ENCODE data around the gene EHD1. TPM values are rescaled to one million over a fixed set of nuclear protein-coding genes. Genes with fewer than 3 reads are reported as not detected.

EHD1 gene
- total and polyA plus RNA-seq, 2 of the 4 experiments (the other 2 are of a cell fraction) = 107 to 209 TPM

- no peak for TF ChIP-seq FOS (IDR thresholded peaks at IDR 0.05; ENCODE audit: low read depth, low read length)
Measured at GRCh38 chr11:64891215-64891848, 12.9 kb upstream of the EHD1 start (continued).

GRCh38 chr11:64890522-64890939, 12.1 kb upstream of the EHD1 start:
- Histone ChIP-seq H3K4ac (ENCODE audit: low read depth, low read length) (no peak overlapping the region), H2AK9ac (replicated peaks; ENCODE audit: low read depth, low read length, poor library complexity) (peak overlapping the region; percentile 42), H3K4me1 (ENCODE audit: control insufficient read depth, insufficient read depth, low read length) (peaks cover 7% of the 10 kb centered on the region), H3K56ac (ENCODE audit: extremely low read depth, insufficient read depth, low read length) (no peak overlapping the region), H3K14ac (replicated peaks; ENCODE audit: low read depth, low read length) (no peak overlapping the region), H4K20me1 (ENCODE audit: insufficient read depth, low read length) (peaks cover 6% of the 10 kb centered on the region; the same call in 1 of the 2 replicates), H3K4me3 (ENCODE audit: insufficient read depth, low read depth, low read length) (no peak overlapping the region), H3K27me3 (ENCODE audit: control insufficient read depth, insufficient read depth, low read length) (no peaks in the 10 kb centered on the region), H3K79me1 (ENCODE audit: low read depth in 1 of 2, low read length in 2 of 2) (peaks cover 0 to 3% of the 10 kb centered on the region in 2 experiments; a peak in 1 of 4 replicates), H2BK120ac (ENCODE audit: low read depth, low read length) (no peak overlapping the region), H2BK20ac (ENCODE audit: low read depth, low read length) (no peak overlapping the region), H3K18ac (ENCODE audit: low read depth, low read length) (no peak overlapping the region), H4K91ac (ENCODE audit: insufficient read depth, low read depth, low read length) (no peak overlapping the region), H4K5ac (ENCODE audit: low read depth, low read length) (no peak overlapping the region), H3K9ac (ENCODE audit: low read depth, low read length) (no peak overlapping the region), H2AFZ (replicated peaks; ENCODE audit: low read length, poor library complexity) (no peak overlapping the region), H2BK5ac (ENCODE audit: low read depth, low read length, poor library complexity, severe bottlenecking) (no peak overlapping the region), H2AK5ac (ENCODE audit: low read depth, low read length) (no peak overlapping the region), H2BK15ac (ENCODE audit: low read depth, low read length) (no peak overlapping the region), H4K8ac (ENCODE audit: low read depth in 2 of 2, low read length in 2 of 2) (no peak overlapping the region), H3K36me3 (ENCODE audit: control insufficient read depth, insufficient read depth, low read length) (peaks cover 1% of the 10 kb centered on the region; the same call in 1 of the 2 replicates), H3K4me2 (ENCODE audit: low read depth, low read length) (no peak overlapping the region), H3K9me3 (ENCODE audit: control insufficient read depth, insufficient read depth, low read length) (no peaks in the 10 kb centered on the region), H3K23ac (ENCODE audit: low read depth, low read length) (no peak overlapping the region; the same call in 1 of the 2 replicates), H3K27ac (ENCODE audit: insufficient read depth, low read length) (no peak overlapping the region), H3K9me1 (ENCODE audit: insufficient read depth, low read length) (peaks cover 7% of the 10 kb centered on the region; the same call in 1 of the 2 replicates)
- BruUV-seq (replicated peaks) = no TSS peak
- dilution Hi-C loops (cut with HindIII; ENCODE audit: low sequenced_read_pairs, unreplicated experiment) (no loop called here), intact Hi-C loops (cut with micrococcal nuclease) (no loop called here), in situ Hi-C loops (cut with MboI; ENCODE audit: low sequenced_read_pairs) (loop anchor here (5.0 kb wide), 1 partner anchor 43 kb away; no protein-coding TSS in a partner anchor)
- DNase-seq (no peak), ATAC-seq (ENCODE audit: low read depth) (no peak)
- WGBS, 2 experiments (ENCODE audit: extremely low coverage in 2 of 2, insufficient read length in 1 of 2) = 88% methylated on average over 7 of the region's 7 CpGs; no CpG with 5 or more reads in 1 of the 2 experiments
- no peak for TF ChIP-seq FOS (IDR thresholded peaks at IDR 0.05; ENCODE audit: low read depth, low read length)
- no peak for TF ChIP-seq NFE2L2 (IDR thresholded peaks at IDR 0.05; ENCODE audit: low read depth, low read length)
- no peak for TF ChIP-seq RCOR1 (IDR thresholded peaks at IDR 0.05; ENCODE audit: insufficient replicate concordance, low read length)
- no peak for TF ChIP-seq MXI1 (IDR thresholded peaks at IDR 0.05; ENCODE audit: borderline replicate concordance, low read depth, low read length)
- TF ChIP-seq POLR2A (IDR thresholded peaks at IDR 0.05; ENCODE audit: low read depth, low read length) = no peak
- TF ChIP-seq RAD21 (IDR thresholded peaks at IDR 0.05; ENCODE audit: low read length) = no peak
- no peak for TF ChIP-seq MAZ (IDR thresholded peaks at IDR 0.05; ENCODE audit: borderline replicate concordance, low read depth, low read length)
- TF ChIP-seq ELK1 (IDR thresholded peaks at IDR 0.05; ENCODE audit: borderline replicate concordance, low read depth, low read length) = no peak
- no peak for TF ChIP-seq CTCF (conservative IDR thresholded peaks at IDR 0.05; ENCODE audit: low read depth, low read length)
- TF ChIP-seq RFX5 (IDR thresholded peaks at IDR 0.05; ENCODE audit: low read depth, low read length) = no peak
- TF ChIP-seq CHD1 (IDR thresholded peaks at IDR 0.05; ENCODE audit: low read depth, low read length) = no peak
- TF ChIP-seq USF2 (IDR thresholded peaks at IDR 0.05; ENCODE audit: low read depth, low read length) = no peak
- TF ChIP-seq BHLHE40 (IDR thresholded peaks at IDR 0.05; ENCODE audit: low read depth, low read length) = no peak
- ChIA-PET POLR2A (ENCODE audit: unreplicated experiment) (no interaction called here), CTCF (interaction anchor here (1.4 kb wide), 1 partner anchor 43 kb away, joined by 5 read pairs; no protein-coding TSS in a partner anchor)

Measured in IMR-90 (cell line).